Measurements from ENCODE around the gene XYLB.

GRCh38 chr3:38370861-38371260 lies 24.3 kb downstream of the XYLB start:
- TF ChIP-seq EZH2 (IDR thresholded peaks at IDR 0.05; ENCODE audit: low read length, unreplicated experiment) (no peak), CTCF (conservative IDR thresholded peaks at IDR 0.05; ENCODE audit: low read depth, low read length) (no peak), EZH2phosphoT487 (IDR thresholded peaks at IDR 0.05; ENCODE audit: borderline replicate concordance, low read length) (no peak)

Data from PC-3 (cell line).